Measurements from ENCODE around the gene SPTBN4.
"Not testable (repeated sequence)": the region's sequence is repeated elsewhere in the genome, so short reads cannot be mapped to it uniquely, and the experiment has no call there.

The SPTBN4 gene

DNA sequence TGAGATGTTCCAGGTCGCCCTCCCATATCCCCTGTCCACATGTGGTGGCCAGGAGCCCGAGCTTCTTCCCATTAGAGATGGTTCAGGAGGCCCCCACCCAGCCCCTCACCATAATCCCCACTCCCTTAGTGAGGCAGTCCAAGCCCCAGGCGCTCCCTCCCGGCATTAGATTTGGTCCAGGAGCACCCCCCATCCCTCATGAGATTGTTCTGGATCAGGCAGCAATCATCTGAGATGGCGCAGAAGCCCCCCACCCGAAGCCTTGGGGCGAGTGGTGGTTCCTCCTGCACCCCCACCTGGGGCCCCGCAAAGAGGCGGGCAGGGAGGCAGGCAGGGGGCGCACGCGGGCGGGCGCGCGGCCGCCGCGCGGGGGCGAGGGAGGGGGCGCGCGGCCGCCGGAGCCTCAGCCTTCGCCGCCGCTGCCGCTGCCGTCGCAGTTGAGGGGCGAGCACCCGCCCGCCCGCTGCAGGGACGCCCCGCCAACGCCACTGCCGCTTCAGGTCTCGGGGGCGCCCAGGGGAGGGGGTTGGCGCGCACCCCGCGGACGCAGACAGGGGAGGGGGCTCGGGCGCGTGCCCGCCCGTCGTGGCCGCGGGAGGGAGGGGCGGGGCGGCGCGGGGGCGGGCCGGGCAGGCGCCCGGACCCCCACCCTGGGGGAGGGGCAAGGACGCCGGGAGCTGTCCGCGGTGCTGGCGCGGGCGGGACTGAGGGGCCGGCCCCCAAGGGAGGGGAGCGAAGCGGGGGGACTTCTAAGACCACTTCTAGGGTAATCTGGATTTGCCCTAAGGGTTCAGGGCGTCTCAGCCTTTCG, 63.5 kb downstream of the SPTBN4 start:
- DNase-seq (ENCODE audit: low spot score): no peak

DNA sequence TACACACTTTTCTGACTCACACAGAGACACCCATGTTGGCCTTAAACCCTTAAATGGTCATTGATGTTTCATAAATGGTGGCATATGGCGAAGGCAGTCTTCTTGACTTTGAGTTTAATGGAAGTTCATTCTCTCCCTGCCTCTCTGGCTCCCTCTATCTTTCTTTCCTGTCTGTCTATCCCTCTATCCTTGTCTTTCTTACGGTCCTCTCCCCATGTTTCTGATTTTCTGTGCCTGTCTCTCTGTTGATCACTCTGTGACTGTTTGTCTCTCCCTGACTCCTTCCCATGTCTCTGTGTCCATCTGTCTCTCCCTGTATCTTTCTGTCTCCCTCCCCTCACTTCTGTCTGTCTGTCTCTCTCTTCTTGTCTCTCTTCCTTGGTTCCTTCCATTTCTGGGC, 66.7 kb downstream of the SPTBN4 start:
- no peak for DNase-seq (ENCODE audit: low spot score)

DNA sequence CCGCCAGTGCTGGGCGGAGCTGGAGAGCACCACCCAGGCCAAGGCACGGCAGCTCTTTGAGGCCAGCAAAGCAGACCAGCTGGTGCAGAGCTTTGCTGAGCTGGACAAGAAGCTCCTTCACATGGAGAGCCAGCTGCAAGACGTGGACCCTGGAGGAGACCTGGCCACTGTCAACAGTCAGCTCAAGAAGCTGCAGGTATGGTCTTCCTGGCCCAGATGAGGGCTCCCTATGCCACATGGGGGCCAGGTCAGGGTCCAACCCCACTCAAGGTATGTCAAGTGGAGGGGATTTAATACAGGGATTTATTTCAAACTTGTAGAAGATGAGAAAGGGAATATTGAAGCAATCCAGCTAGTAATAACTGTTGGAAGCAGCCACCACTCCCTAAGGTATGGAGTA, 67.3 kb downstream of the SPTBN4 start:
- no peak for DNase-seq (ENCODE audit: low spot score)

DNA sequence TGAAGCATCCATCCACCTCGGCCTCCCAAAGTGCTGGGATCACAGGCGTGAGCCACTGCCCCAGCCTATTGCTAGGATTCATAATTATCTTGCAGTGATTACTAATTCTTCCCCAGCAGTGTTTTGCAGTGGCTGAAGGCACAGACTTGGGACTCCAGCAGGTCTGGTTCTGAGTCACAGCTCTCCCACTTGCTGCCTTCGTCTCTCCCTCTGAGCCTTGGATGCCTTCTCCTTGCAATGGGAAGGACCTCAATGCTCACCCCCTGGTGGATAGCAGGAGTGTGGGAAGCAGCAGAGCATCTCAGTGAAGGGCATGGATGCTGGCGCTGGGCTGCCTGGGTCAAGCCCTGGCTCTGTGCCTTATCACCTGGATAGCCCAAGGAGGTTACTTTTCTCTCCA, 72.3 kb downstream of the SPTBN4 start:
- DNase-seq (ENCODE audit: low spot score): no peak

DNA sequence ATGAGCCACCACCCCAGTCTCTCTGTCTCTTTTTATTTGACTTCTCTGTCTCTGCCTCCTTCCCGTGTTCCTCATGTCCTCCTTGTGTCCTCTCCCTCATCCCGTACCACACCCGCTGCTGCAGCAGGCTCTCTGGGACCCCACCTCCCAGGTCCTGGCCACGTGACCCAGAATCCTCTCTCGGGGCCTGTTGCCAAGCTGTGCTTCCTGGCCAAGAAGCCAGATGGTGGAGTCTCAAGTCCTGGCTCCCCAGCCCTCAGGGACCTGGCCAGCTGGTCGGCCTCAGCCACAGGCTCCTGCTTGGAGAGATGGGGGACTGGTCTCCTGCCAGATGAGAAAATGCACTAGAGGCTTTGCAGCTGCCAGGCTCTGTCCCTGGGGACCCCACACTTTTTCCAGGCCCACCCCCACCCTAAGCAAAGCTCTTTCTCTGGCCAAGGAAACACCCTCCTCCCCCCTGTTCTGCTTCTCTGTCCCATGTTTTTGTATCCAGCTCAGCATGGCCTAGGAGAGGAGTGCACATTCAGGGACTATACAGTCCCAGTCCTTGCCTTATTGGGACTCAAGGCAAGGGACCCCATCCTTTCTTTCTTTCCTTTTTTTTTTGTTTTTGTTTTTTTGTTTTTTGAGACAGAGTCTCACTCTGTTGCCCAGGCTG, 75.5 kb downstream of the SPTBN4 start:
- DNase-seq (ENCODE audit: low spot score): no peak

DNA sequence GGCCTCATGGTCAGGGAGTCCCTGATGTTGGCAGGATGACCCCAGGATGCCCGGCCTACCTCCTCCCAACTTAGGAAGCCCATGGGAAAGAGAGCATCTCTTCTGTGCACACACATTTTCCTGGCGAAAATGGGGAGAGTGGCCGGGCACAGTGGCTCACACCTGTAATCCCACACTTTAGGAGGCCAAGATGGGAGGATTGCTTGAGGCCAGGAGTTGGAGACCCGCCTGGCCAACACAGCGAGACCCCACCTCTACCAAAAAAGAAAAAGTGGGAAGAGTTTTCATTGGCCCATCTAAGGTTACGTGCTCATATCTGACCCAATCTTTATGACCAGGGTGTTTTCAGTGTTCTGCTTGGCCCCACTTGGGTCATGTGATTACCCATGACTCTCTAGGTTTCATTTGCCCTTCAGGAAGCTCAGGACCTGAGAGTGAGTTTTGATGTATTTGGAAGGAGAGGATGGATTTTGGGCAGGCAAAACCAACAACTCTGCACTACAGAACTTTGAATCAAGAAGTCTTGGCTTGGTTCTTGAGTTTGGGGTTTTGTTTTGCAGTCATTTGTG, 76.3 kb downstream of the SPTBN4 start:
- no peak for DNase-seq (ENCODE audit: low spot score)

DNA sequence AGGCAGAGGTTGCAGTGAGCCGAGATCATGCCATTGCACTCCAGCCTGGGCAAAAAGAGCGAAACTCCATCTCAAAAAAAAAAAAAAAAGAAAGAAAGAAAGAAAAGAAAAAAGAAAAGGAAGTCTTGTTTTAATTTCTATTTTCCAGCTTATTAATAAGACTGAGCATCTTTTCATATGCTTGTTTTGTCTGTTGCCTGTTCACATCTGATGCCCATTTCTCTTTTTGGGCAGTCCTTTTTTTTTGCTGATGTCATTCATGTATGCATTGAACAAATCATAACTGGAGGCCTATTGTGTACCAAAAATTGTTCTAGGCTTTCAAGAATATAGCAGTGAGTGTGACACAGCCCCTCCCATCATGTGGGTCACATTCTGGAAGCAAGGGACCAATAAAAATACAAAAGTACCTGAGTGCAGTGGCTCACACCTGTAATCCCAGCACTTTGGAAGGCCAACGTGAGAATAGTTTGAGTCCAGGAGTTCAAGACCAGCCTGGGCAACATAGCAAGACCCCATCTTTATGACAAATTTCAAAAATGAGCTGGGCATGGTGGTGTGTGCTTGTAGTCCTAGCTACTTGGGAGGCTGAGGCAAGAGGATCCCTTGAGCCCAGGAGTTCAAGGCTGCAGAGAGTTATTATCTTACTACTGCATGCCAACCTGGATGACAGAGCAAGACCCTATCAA, 79.5 kb downstream of the SPTBN4 start:
- DNase-seq (ENCODE audit: low spot score): not testable (repeated sequence)

DNA sequence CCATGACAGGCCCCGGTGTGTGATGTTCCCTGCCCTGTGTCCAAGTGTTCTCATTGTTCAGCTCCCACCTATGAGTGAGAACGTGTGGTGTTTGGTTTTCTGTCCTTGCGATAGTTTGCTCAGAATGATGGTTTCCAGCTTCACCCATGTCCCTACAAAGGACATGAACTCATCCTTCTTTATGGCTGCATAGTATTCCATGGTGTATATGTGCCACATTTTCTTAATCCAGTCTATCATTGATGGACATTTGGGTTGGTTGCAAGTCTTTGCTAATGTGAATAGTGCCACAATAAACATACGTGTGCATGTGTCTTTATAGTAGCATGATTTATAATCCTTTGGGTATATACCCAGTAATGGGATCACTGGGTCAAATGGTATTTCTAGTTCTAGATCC, 80.4 kb downstream of the SPTBN4 start:
- DNase-seq (ENCODE audit: low spot score): not testable (repeated sequence)

DNA sequence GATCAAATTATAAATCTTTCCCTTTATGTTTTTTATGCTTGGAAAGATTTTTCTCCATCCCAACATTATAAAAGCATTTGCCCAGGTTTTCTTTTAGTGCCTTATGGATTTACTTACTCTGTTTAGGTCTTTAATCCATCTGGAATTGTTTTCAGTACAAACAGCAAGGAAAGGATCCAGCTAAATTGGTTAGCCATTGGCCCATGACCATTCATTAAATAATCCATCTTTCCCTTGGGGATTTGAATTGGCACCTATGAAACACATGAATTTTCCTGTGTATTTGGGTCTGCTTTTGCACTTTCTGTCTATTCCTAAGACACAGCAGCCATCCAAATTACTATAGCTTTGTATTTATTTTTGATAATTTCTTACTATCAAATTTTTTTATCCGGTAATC, 81.0 kb downstream of the SPTBN4 start:
- no peak for DNase-seq (ENCODE audit: low spot score)

DNA sequence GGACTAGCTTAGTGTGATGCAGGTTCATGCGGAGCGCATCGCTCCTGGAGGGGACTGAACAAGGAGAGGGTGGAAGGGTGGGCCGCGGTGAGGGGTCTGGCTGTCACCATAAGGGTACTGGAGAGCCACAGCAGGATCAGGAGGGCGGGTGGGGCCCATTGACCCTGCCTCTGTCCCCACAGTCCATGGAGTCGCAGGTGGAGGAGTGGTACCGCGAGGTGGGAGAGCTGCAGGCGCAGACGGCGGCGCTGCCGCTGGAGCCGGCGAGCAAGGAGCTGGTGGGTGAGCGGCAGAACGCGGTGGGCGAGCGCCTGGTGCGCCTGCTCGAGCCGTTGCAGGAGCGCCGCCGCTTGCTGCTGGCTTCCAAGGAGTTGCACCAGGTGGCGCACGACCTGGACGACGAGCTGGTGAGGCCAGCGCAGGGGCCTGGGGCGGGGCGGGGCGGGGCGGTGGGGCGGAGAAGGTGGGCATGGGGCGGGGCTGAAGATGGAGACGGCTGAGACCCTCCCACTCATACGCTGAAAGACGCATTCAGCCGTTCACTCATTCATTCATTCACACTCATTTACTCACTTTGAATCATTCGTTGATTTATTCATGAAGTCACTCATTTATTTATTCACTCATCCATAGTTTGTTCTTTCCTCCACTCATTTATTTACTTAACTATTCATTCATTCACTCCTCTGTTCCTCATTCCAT, 82.4 kb downstream of the SPTBN4 start:
- DNase-seq (ENCODE audit: low spot score): no peak

DNA sequence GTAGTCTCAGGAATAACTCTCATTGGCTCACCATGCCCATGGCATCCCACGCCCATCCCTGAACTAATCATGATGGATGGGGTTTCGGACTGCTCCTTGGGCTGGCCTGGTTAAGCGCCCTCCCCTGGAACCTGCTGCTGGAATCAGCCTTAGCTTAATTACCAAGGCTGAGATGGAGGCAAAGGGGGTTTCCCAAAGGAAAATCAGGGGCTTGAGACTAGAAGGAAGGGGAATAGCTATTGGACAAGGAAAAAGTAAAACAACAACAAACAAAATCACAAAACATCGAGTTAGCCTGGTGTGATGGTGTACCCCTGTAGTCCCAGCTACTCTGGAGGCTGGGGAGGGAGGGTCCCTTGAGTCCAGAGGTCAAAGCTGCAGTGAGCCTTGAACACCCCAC, 84.2 kb downstream of the SPTBN4 start:
- no peak for DNase-seq (ENCODE audit: low spot score)

DNA sequence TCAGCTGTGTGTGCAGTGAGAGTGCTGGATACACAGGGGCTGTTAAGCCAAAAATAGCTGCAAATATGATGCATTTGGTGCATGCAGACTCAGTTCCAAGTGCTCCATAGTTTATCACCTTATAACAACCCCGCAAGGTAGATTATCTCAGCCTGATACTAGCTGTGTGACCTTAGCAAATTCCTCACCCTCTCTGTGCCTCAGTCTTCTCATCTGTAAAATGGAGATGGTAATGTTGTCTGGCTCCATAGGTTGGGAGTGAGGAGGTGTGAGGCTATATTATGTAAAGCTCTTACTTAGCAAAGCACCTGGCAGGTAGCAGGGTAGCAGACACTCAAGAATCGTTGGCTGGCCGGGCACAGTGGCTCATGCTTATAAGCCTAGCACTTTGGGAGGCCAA, 86.0 kb downstream of the SPTBN4 start:
- no peak for DNase-seq (ENCODE audit: low spot score)

DNA sequence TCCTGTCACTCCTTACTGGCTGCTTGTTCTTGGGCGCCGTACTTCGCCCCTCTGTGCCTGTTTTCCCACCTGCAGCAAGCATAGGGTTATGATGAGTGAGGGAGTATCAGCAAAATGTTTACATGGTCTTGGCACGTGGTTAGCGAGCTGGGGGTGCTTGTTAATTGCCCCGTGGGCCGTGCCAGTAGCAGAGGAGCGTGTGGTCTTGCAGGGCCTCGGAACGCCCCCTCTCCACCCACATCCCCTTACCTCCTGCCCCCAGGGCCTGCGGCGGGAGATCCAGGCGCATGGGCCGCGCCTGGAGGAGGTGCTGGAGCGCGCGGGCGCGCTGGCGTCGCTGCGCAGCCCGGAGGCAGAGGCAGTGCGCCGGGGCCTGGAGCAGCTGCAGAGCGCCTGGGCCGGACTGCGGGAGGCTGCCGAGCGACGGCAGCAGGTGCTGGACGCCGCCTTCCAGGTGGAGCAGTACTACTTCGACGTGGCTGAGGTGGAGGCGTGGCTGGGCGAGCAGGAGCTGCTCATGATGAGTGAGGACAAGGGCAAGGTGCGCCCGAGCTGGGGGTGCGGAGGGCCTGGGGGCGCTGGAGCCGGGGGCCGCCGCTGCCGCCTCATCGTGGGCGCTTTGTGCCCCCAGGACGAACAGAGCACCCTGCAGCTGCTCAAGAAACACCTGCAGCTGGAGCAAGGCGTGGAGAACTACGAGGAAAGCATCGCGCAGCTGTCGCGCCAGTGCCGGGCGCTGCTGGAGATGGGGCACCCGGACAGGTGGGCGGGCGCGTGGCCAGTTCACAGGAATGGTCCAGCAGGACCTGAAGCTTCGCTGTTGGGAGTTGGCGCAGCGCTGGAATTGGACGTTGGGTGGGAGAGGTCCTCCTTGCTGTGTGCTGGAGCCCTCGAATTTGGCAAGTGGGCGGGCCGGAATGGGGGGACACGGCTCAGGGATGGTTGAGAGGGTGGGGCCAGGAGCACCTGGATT, 87.4 kb downstream of the SPTBN4 start:
- DNase-seq (ENCODE audit: low spot score): no peak

DNA sequence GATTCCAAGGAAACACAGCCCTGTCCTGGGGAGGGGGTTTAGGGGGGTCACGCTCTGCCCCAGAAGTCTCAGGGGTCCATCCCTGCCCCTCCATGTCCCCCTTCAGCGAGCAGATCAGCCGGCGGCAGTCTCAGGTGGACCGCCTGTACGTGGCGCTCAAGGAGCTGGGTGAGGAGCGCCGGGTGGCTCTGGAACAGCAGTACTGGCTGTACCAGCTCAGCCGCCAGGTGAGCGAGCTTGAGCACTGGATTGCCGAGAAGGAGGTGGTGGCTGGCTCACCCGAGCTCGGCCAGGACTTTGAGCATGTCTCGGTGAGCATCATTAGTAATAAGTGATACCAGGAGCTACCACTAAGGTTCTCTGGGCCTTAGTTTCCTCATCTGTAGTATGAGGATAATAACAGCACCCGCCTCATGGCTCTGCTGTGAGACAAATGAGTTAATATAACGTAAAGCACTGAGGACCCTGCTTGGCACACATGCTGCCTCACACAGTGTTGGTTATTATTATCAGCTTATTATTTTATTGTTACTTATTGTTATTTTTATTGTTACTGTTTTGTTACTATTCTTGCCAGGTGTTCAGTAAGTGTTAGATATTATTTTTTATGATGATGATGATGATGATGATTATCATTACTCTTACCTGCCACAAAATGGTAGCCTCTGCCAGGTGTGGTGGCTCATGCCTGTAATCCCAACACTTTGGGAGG, 89.3 kb downstream of the SPTBN4 start:
- no peak for DNase-seq (ENCODE audit: low spot score)

DNA sequence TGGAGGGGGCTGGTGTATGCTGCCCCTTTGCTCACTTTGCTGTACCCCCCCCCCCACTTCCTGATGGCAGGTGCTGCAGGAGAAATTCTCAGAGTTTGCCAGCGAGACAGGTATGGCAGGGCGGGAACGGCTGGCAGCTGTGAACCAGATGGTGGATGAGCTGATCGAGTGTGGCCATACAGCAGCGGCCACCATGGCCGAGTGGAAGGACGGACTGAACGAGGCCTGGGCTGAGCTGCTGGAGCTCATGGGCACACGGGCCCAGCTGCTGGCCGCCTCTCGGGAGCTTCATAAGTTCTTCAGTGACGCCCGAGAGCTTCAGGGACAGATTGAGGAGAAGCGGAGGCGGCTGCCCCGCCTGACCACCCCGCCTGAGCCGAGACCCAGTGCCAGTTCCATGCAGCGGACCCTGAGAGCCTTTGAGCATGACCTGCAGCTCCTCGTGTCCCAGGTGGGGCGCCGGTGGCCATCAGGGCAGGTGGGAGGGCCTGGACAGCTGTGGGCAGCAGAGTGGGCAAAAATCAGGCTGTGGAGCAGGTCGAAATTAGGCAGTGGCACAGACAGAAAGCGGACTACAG, 90.2 kb downstream of the SPTBN4 start:
- no peak for DNase-seq (ENCODE audit: low spot score)

DNA sequence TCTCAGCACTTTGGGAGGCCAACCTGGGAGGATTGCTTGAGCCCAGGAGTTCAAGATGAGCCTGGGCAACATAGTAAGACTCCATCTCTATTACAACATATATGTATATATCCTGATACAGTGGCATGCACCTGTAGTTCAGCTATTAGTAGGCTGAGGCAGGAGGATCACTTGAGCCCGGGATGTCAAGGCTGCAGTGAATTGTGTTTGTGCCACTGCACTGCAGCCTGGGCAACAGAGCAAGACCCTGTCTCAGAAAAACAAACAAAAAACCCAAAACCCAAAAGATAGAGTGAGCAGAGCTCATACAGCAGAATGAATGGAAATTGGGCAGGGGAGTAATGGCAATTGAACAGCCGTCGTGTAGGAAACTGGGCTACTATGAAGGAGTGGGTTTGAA, 92.6 kb downstream of the SPTBN4 start:
- DNase-seq (ENCODE audit: low spot score): no peak

DNA sequence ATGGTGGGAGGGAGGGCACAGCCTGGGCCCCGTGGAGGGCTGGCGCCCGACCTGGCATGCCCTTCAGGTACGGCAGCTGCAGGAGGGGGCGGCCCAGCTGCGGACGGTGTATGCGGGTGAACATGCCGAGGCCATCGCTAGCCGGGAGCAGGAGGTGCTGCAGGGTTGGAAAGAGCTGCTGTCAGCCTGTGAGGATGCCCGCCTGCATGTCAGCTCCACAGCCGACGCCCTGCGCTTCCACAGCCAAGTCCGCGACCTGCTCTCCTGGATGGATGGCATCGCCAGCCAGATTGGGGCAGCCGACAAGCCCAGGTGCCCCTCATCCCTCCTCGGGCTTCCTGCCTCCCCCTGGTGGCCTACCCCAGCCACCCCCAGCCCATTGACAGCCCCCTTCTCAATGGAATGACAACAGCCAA, 93.3 kb downstream of the SPTBN4 start:
- no peak for DNase-seq (ENCODE audit: low spot score)

DNA sequence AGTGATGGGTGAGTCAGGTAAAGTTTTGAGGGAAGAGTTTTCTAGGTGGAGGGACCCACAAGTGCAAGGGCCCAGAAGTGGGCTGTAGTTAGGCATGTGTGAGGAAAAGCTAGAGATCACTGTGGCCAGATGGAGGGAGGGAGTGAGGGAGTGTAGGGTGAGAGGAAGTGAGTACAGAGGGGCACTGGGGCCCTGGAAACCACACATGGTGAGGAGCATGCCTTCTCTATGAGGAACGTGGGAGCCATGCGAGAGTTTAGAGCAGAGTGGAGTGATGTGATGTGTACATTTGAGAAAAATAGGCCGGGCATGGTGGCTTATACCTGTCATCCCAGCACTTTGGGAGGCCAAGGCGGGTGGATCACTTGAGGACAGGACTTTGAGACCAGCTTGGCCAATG, 95.1 kb downstream of the SPTBN4 start:
- no peak for DNase-seq (ENCODE audit: low spot score)

DNA sequence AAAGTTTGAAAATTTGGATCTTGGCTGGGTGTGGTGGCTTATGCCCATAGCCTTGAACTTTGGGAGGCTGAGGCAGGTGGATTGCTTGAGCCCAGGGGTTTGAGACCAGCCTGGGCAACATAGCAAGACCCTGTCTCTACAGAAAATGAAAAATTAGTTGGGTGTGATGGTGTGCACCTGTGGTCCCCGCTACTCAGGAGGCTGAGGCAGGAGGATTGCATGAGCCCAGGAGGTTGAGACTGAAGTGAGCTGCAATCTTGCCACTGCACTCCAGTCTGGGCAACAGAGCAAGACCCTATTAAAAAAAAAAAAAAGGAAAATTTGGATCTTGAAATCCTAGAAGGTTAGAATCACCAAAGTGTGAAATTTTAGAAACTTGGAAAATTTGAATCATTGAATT, 97.7 kb downstream of the SPTBN4 start:
- not testable (repeated sequence) for DNase-seq (ENCODE audit: low spot score)

DNA sequence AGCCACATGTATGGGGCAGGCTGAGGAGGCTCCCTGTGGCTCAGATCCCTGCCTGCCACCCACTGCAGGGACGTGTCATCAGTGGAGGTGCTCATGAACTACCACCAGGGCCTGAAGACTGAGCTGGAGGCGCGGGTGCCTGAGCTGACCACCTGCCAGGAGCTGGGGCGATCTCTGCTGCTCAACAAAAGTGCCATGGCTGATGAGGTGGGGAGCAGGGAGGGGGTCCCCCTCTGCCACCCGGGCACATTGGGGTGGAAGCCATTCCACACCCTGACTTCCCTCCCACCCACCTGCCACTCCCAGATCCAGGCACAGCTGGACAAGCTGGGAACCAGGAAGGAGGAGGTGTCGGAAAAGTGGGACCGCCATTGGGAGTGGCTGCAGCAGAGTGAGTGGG, 98.6 kb downstream of the SPTBN4 start:
- no peak for DNase-seq (ENCODE audit: low spot score)

Data from kidney capillary endothelial cell (primary cell).